ENCODE results near the gene GDF2. TPM values are rescaled to one million over a fixed set of nuclear protein-coding genes. Genes with fewer than 3 reads are reported as not detected.
A peak's percentile ranks its signal among the peaks of the same experiment; 100 is the strongest.

The GDF2 gene
- total RNA-seq, 2 experiments from 2014 or later: not detected

- Mint-ChIP-seq H3K4me1 (ENCODE audit: low read depth) (peaks cover 33% of the 10 kb centered on the region), H3K4me3 (no peak overlapping the region), H3K27me3 (ENCODE audit: low read depth) (no peaks in the 10 kb centered on the region), H3K27ac (no peak overlapping the region), H3K9me3 (no peaks in the 10 kb centered on the region), H3K36me3 (ENCODE audit: low read depth) (no peaks in the 10 kb centered on the region)
- DNase-seq: no peak
- intact Hi-C loops (cut with micrococcal nuclease): loop anchor here (5.0 kb wide), 1 partner anchor 99 kb away; no protein-coding TSS in a partner anchor
- CTCF ChIA-PET: interaction anchor here (0.7 to 1.9 kb wide), 8 partner anchors 46 to 282 kb away, joined by 3 to 10 read pairs (median 4); no protein-coding TSS in a partner anchor
Measured at GRCh38 chr10:47306387-47307210, 15.7 kb upstream of the GDF2 start.

- H3K36me3 Mint-ChIP-seq (ENCODE audit: low read depth): no peaks in the 10 kb centered on the region
- H3K27ac Mint-ChIP-seq: no peak overlapping the region
- no peak overlapping the region for H3K4me3 Mint-ChIP-seq
- intact Hi-C loops (cut with micrococcal nuclease): loop anchor here (5.0 kb wide), 1 partner anchor 100 kb away; no protein-coding TSS in a partner anchor
- H3K4me1 Mint-ChIP-seq (ENCODE audit: low read depth): peaks cover 40% of the 10 kb centered on the region
- CTCF ChIA-PET: interaction anchor here (1.0 to 1.3 kb wide), 2 partner anchors 48 to 260 kb away, joined by 4 to 10 read pairs; no protein-coding TSS in a partner anchor
- DNase-seq: no peak
- H3K9me3 Mint-ChIP-seq: no peaks in the 10 kb centered on the region
- H3K27me3 Mint-ChIP-seq (ENCODE audit: low read depth): no peaks in the 10 kb centered on the region
Measured at GRCh38 chr10:47307381-47307780, 14.9 kb upstream of the GDF2 start.

GRCh38 chr10:47308775-47309174, 13.5 kb upstream of the GDF2 start:
- Mint-ChIP-seq H3K27ac (no peak overlapping the region), H3K36me3 (ENCODE audit: low read depth) (no peaks in the 10 kb centered on the region), H3K4me3 (no peak overlapping the region), H3K4me1 (ENCODE audit: low read depth) (peaks cover 37% of the 10 kb centered on the region), H3K9me3 (no peaks in the 10 kb centered on the region), H3K27me3 (ENCODE audit: low read depth) (no peaks in the 10 kb centered on the region)
- CTCF ChIA-PET: interaction anchor here (9.3 kb wide), 1 partner anchor 262 kb away, joined by 185 read pairs; no protein-coding TSS in a partner anchor
- DNase-seq: no peak
- intact Hi-C loops (cut with micrococcal nuclease): loop anchor here (5.0 kb wide), 1 partner anchor 101 kb away; no protein-coding TSS in a partner anchor

GRCh38 chr10:47309408-47310089, 12.7 kb upstream of the GDF2 start:
- H3K27me3 Mint-ChIP-seq (ENCODE audit: low read depth): no peaks in the 10 kb centered on the region
- peak; percentile 56 for DNase-seq
- CTCF ChIA-PET: interaction anchor here (0.8 to 9.3 kb wide), 2 partner anchors 263 to 284 kb away, joined by 4 to 185 read pairs; no protein-coding TSS in a partner anchor
- no peaks in the 10 kb centered on the region for H3K36me3 Mint-ChIP-seq (ENCODE audit: low read depth)
- H3K9me3 Mint-ChIP-seq: no peaks in the 10 kb centered on the region
- H3K4me3 Mint-ChIP-seq: no peak overlapping the region
- no peak overlapping the region for H3K27ac Mint-ChIP-seq
- intact Hi-C loops (cut with micrococcal nuclease): loop anchor here (5.0 kb wide), 2 partner anchors 102 to 142 kb away; no protein-coding TSS in a partner anchor
- peaks cover 37% of the 10 kb centered on the region for H3K4me1 Mint-ChIP-seq (ENCODE audit: low read depth)

- Mint-ChIP-seq H3K36me3 (ENCODE audit: low read depth) (no peaks in the 10 kb centered on the region), H3K27me3 (ENCODE audit: low read depth) (no peaks in the 10 kb centered on the region), H3K27ac (no peak overlapping the region), H3K9me3 (no peaks in the 10 kb centered on the region), H3K4me3 (no peak overlapping the region), H3K4me1 (ENCODE audit: low read depth) (peaks cover 37% of the 10 kb centered on the region)
- CTCF ChIA-PET: interaction anchor here (0.8 to 9.3 kb wide), 3 partner anchors 263 to 285 kb away, joined by 4 to 185 read pairs (median 72); no protein-coding TSS in a partner anchor
- no peak for DNase-seq
- intact Hi-C loops (cut with micrococcal nuclease): loop anchor here (5.0 kb wide), 1 partner anchor 143 kb away; no protein-coding TSS in a partner anchor
Measured at GRCh38 chr10:47310090-47310505, 12.2 kb upstream of the GDF2 start.

- intact Hi-C loops (cut with micrococcal nuclease): loop anchor here (1.0 to 5.0 kb wide), 2 partner anchors 51 to 144 kb away; no protein-coding TSS in a partner anchor
- Mint-ChIP-seq H3K27ac (peak overlapping the region; percentile 41), H3K4me1 (ENCODE audit: low read depth) (peaks cover 36% of the 10 kb centered on the region), H3K36me3 (ENCODE audit: low read depth) (no peaks in the 10 kb centered on the region), H3K9me3 (no peaks in the 10 kb centered on the region), H3K27me3 (ENCODE audit: low read depth) (no peaks in the 10 kb centered on the region), H3K4me3 (no peak overlapping the region)
- CTCF ChIA-PET: interaction anchor here (0.7 to 9.3 kb wide), 43 partner anchors 8 to 313 kb away, joined by 3 to 185 read pairs (median 4); partner anchors contain the start of gene GDF10
- peak; percentile 54 for DNase-seq
Measured at GRCh38 chr10:47311193-47311931, 10.9 kb upstream of the GDF2 start.

- CTCF ChIA-PET: interaction anchor here (0.6 to 9.3 kb wide), 45 partner anchors 9 to 313 kb away, joined by 3 to 185 read pairs (median 4); partner anchors contain the start of gene GDF10
- no peaks in the 10 kb centered on the region for H3K9me3 Mint-ChIP-seq
- peaks cover 32% of the 10 kb centered on the region for H3K4me1 Mint-ChIP-seq (ENCODE audit: low read depth)
- H3K27ac Mint-ChIP-seq: peak overlapping the region; percentile 41
- intact Hi-C loops (cut with micrococcal nuclease): loop anchor here (1.0 to 5.0 kb wide), 5 partner anchors 28 to 288 kb away; no protein-coding TSS in a partner anchor
- peak; percentile 93 for DNase-seq
- no peaks in the 10 kb centered on the region for H3K27me3 Mint-ChIP-seq (ENCODE audit: low read depth)
- H3K36me3 Mint-ChIP-seq (ENCODE audit: low read depth): no peaks in the 10 kb centered on the region
- no peak overlapping the region for H3K4me3 Mint-ChIP-seq
Measured at GRCh38 chr10:47311932-47312662, 10.2 kb upstream of the GDF2 start.

GRCh38 chr10:47312663-47312995, 9.6 kb upstream of the GDF2 start:
- CTCF ChIA-PET: interaction anchor here (0.6 to 9.3 kb wide), 25 partner anchors 9 to 314 kb away, joined by 3 to 185 read pairs (median 5); partner anchors contain the start of gene GDF10
- no peak for DNase-seq
- no peak overlapping the region for H3K27ac Mint-ChIP-seq
- H3K4me1 Mint-ChIP-seq (ENCODE audit: low read depth): peaks cover 26% of the 10 kb centered on the region
- no peaks in the 10 kb centered on the region for H3K36me3 Mint-ChIP-seq (ENCODE audit: low read depth)
- no peak overlapping the region for H3K4me3 Mint-ChIP-seq
- intact Hi-C loops (cut with micrococcal nuclease): loop anchor here (1.0 to 5.0 kb wide), 4 partner anchors 28 to 288 kb away; no protein-coding TSS in a partner anchor
- no peaks in the 10 kb centered on the region for H3K9me3 Mint-ChIP-seq
- H3K27me3 Mint-ChIP-seq (ENCODE audit: low read depth): no peaks in the 10 kb centered on the region

- DNase-seq: no peak
- CTCF ChIA-PET: interaction anchor here (1.2 to 9.3 kb wide), 4 partner anchors 11 to 289 kb away, joined by 4 to 185 read pairs (median 46); no protein-coding TSS in a partner anchor
- Mint-ChIP-seq H3K27me3 (ENCODE audit: low read depth) (no peaks in the 10 kb centered on the region), H3K4me1 (ENCODE audit: low read depth) (peaks cover 20% of the 10 kb centered on the region), H3K27ac (no peak overlapping the region), H3K36me3 (ENCODE audit: low read depth) (no peaks in the 10 kb centered on the region), H3K4me3 (no peak overlapping the region), H3K9me3 (no peaks in the 10 kb centered on the region)
- intact Hi-C loops (cut with micrococcal nuclease): loop anchor here (5.0 kb wide), 1 partner anchor 147 kb away; no protein-coding TSS in a partner anchor
Measured at GRCh38 chr10:47314416-47314970, 7.8 kb upstream of the GDF2 start.

GRCh38 chr10:47315421-47315820, 6.8 kb upstream of the GDF2 start:
- Mint-ChIP-seq H3K9me3 (no peaks in the 10 kb centered on the region), H3K4me1 (ENCODE audit: low read depth) (peaks cover 18% of the 10 kb centered on the region), H3K27ac (no peak overlapping the region), H3K27me3 (ENCODE audit: low read depth) (no peaks in the 10 kb centered on the region), H3K4me3 (no peak overlapping the region), H3K36me3 (ENCODE audit: low read depth) (no peaks in the 10 kb centered on the region)
- DNase-seq: no peak
- intact Hi-C loops (cut with micrococcal nuclease): no loop called here
- CTCF ChIA-PET: interaction anchor here (0.7 to 9.3 kb wide), 5 partner anchors 12 to 291 kb away, joined by 3 to 185 read pairs (median 7); no protein-coding TSS in a partner anchor

Measured in activated naive CD4-positive, alpha-beta T cell treated with anti-CD3 and anti-CD28 coated beads for 36 hours (primary cell).